SK-N-SH (cell line): ENCODE measurements around the gene CREB5.

Source experiments
- MAX ChIP-seq: IDR thresholded peaks from 2 replicates; pipeline ENCODE4 v1.4.0; 2012; ENCODE audit warnings: low read depth
- MEF2A ChIP-seq: IDR thresholded peaks from 2 replicates; pipeline ENCODE4 v1.4.0; 2012; ENCODE audit warnings: low read depth, borderline replicate concordance
- NRF1 ChIP-seq: IDR thresholded peaks from 2 replicates; pipeline ENCODE4 v1.6.1; 2012; ENCODE audit warnings: low read depth, mild to moderate bottlenecking, low read length
- TF ChIP-seq, protein P1 (sequence below): fragments of 200-600 bp; sonication (generic); IDR thresholded peaks from 2 replicates; pipeline ENCODE4 v1.6.1; 2017; ENCODE audit warnings: antibody characterized with exemption, mild to moderate bottlenecking, moderate library complexity

DNA sequence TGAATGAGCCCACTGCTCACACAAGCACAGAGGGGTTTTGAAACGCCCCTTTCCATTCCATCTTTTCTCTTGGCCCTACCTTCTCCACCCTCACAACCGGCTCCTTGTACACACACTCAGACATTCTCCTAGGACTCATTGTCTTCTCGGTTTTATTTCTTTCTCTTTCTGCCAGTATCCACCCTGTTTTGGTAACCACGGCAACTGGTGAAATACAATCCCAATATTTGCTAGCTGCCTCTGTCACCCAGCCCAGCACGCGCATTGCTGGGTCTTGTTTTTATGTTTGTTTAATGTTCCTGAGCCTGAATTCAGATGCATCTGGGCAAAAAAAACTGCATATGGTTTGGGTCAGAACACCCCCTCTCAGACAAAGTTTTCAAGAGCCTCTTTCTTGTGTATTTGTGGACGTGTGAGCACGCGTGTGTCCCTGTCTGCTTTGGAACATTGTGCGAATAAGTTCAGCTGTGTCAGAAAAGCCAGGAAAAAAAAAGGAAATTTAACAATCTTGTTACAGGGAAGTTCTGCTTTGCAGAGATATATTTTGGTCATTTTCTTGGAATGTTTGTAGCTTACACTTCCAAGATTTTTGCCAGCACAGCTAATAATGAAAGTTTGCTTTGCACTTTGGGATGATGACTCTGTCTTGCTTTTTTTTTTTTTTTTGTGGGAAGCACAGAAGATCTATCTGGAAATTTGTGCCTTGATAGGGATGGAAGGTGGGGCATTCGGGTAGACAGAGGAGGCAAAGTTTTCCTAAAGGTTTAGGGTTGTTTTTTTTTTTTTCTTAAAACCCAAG is 320.0 kb downstream of the CREB5 start:
- no peak for TF ChIP-seq MAX
- TF ChIP-seq, protein P1, sequence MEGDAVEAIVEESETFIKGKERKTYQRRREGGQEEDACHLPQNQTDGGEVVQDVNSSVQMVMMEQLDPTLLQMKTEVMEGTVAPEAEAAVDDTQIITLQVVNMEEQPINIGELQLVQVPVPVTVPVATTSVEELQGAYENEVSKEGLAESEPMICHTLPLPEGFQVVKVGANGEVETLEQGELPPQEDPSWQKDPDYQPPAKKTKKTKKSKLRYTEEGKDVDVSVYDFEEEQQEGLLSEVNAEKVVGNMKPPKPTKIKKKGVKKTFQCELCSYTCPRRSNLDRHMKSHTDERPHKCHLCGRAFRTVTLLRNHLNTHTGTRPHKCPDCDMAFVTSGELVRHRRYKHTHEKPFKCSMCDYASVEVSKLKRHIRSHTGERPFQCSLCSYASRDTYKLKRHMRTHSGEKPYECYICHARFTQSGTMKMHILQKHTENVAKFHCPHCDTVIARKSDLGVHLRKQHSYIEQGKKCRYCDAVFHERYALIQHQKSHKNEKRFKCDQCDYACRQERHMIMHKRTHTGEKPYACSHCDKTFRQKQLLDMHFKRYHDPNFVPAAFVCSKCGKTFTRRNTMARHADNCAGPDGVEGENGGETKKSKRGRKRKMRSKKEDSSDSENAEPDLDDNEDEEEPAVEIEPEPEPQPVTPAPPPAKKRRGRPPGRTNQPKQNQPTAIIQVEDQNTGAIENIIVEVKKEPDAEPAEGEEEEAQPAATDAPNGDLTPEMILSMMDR: no peak
- TF ChIP-seq NRF1: no peak
- no peak for TF ChIP-seq MEF2A
